Lower leg skin (tissue), 4 donors: ENCODE measurements around the gene NDUFV1. TPM values are rescaled to one million over a fixed set of nuclear protein-coding genes. Genes with fewer than 3 reads are reported as not detected.
A peak's percentile ranks its signal among the peaks of the same experiment; 100 is the strongest.

Source experiments
- DNase-seq, 2 donors: peaks; one replicate each; pipeline ENCODE4 v3.0.0-alpha.2; 2019; ENCODE audit warnings: low spot score in 2 of 2
- H3K4me3 ChIP-seq: fragments of 200-600 bp; sonication (generic); 2 replicates; pipeline ENCODE4 v1.5.1; 2017; ENCODE audit warnings: mild to moderate bottlenecking, low read depth; ENCODE audit not compliant: poor library complexity, severe bottlenecking
- CTCF ChIP-seq, 3 donors: fragments of 450-650 bp; IDR thresholded peaks; one replicate each; pipeline ENCODE4 v1.5.1; 2016; ENCODE audit warnings: antibody characterized with exemption in 3 of 3, mild to moderate bottlenecking in 3 of 3, moderate library complexity in 2 of 3
- POLR2A ChIP-seq, 2 donors: fragments of 450-650 bp; IDR thresholded peaks; one replicate each; pipeline ENCODE4 v1.6.1; 2016 to 2017; ENCODE audit warnings: antibody characterized with exemption in 2 of 2, mild to moderate bottlenecking in 1 of 2, moderate library complexity in 1 of 2
- WGBS, 2 donors: methylation state at CpG; one replicate each; pipeline ENCODE4 v1.1.5; 2018; 5-methylcytosine and 5-hydroxymethylcytosine counted together
- intact Hi-C: fragments of 100-400 bp; cut with DNase I; formaldehyde crosslinking; loops from one replicate; pipeline ENCODE4 v1.15.0; 2023; ENCODE audit warnings: low total_unique reads
- total RNA-seq, 4 donors: library from RNA; depleted of rRNA; stranded (reverse); fragments of >200 nt; gene quantifications; one replicate each; pipeline ENCODE4 v1.1.0, GENCODE V29; 2016

The NDUFV1 gene
- total RNA-seq, 4 donors from 2014 or later: 238 to 283 (median 269) TPM

DNA sequence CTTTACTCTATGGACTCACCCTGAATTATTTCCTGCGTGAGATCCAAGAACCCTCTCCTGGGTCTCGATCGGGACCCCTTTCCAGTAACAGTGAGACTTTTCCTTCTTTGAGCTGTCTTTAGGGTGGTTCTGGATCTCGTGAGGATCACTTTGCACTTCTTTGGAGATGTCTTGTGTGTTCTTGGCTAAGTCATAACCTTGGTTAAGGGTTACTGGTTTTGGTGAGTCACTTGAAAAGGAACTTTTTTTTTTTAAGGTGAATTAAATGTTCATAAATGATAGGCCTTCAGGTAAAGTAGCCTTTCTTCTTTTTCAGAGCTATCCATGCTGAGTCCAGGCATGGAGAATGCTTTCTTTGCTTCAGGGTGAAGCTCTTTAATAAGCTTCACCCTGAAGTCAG lies 42.5 kb upstream of the NDUFV1 start:
- DNase-seq: no peak
- intact Hi-C loops: no loop called here
- 71 to 78% methylated on average over 4 of the region's 4 CpGs for WGBS, 2 donors
- H3K4me3 ChIP-seq: no peak overlapping the region
- no peak for TF ChIP-seq CTCF (IDR thresholded peaks at IDR 0.05)
- TF ChIP-seq POLR2A (IDR thresholded peaks at IDR 0.05): no peak

DNA sequence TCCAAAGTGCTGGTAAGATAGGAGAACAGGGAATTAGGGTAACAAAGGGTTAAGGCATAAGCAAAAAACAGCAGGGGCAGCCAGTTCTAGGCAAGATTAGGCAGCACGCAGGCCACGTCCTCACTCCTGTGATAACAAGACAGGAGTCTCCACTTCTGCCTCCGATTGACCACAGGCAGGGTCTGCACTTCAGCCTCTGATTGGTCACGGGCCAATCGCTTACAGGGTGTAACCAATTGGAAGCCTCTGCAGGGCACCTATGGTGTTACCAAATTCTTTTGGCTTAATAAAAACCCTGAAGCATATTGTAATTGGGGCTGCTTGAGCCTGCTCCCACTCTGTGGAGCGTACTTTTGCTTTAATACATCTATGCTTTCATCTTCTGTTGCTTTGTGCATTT lies 35.3 kb upstream of the NDUFV1 start:
- intact Hi-C loops: no loop called here
- no peak for TF ChIP-seq CTCF (IDR thresholded peaks at IDR 0.05)
- TF ChIP-seq POLR2A (IDR thresholded peaks at IDR 0.05): no peak
- DNase-seq: no peak
- WGBS, 2 donors: 46 to 52% methylated on average over 6 of the region's 6 CpGs
- H3K4me3 ChIP-seq: no peak overlapping the region

DNA sequence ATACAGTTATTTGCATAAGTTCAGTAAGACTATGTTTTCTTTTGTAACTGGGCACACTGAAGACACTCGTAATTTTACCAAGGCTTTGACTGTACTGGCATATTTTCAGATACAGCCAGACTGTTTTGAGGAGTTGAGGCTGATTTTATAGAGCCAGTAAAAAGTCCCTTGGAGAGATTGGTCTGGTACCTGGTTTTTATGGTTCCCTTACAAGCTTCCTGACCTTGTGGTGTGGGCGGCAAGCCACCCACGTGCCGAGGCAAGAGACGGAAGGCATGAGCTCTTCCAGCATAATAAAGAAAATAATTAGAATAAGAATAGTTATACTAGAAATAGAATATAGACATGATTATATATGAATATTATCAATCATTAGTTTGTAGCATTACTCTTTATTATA lies 34.4 kb upstream of the NDUFV1 start:
- H3K4me3 ChIP-seq: no peak overlapping the region
- 18 to 20% methylated on average over 5 of the region's 5 CpGs for WGBS, 2 donors
- no peak for TF ChIP-seq POLR2A (IDR thresholded peaks at IDR 0.05)
- TF ChIP-seq CTCF (IDR thresholded peaks at IDR 0.05): no peak
- DNase-seq: no peak
- intact Hi-C loops: no loop called here

- H3K4me3 ChIP-seq: no peak overlapping the region
- 59 to 64% methylated on average over 21 of the region's 21 CpGs for WGBS, 2 donors
- TF ChIP-seq CTCF (IDR thresholded peaks at IDR 0.05) (peak in 1 of 3 donors; percentile 21), POLR2A (IDR thresholded peaks at IDR 0.05) (no peak)
- intact Hi-C loops: no loop called here
- DNase-seq: no peak
Measured at GRCh38 chr11:67572747-67573419, 33.9 kb upstream of the NDUFV1 start.

GRCh38 chr11:67574938-67575337 lies 31.8 kb upstream of the NDUFV1 start:
- intact Hi-C loops: no loop called here
- 48 to 53% methylated on average over 3 of the region's 3 CpGs for WGBS, 2 donors
- no peak for DNase-seq
- TF ChIP-seq CTCF (IDR thresholded peaks at IDR 0.05): no peak
- TF ChIP-seq POLR2A (IDR thresholded peaks at IDR 0.05): no peak
- no peak overlapping the region for H3K4me3 ChIP-seq
